Lung (tissue), 12 donors: Measurements from ENCODE around the gene HCST. TPM values are rescaled to one million over a fixed set of nuclear protein-coding genes. Genes with fewer than 3 reads are reported as not detected.
"Not testable (repeated sequence)": the region's sequence is repeated elsewhere in the genome, so short reads cannot be mapped to it uniquely, and the experiment has no call there.

Experiments used
- ATAC-seq: fragments of 200-7000 bp; cut with Tn5 transposase; one replicate; pipeline ENCODE4 v1.9.1; 2020; ENCODE audit warnings: moderate number of reproducible peaks; ENCODE audit not compliant: insufficient read depth, low FRiP score
- DNase-seq, 3 donors: peaks; one replicate each; pipeline ENCODE4 v3.0.0-alpha.2; 2013 to 2017
- H3K27ac ChIP-seq, 2 donors: one replicate each; pipeline ENCODE4 v1.5.1; 2013; ENCODE audit warnings: mild to moderate bottlenecking in 2 of 2, moderate library complexity in 2 of 2, control low read depth in 1 of 2, inconsistent platforms in 1 of 2, low read depth in 1 of 2, low read length in 1 of 2
- H3K27me3 ChIP-seq, 3 donors: one replicate each; pipeline ENCODE4 v1.5.1; 2013; ENCODE audit warnings: low read length in 2 of 3; ENCODE audit not compliant: control insufficient read depth in 3 of 3, insufficient read depth in 3 of 3
- H3K36me3 ChIP-seq, 4 donors: one replicate each; pipeline ENCODE4 v1.5.1; 2013; ENCODE audit warnings: low read length in 4 of 4, mild to moderate bottlenecking in 1 of 4, moderate library complexity in 1 of 4; ENCODE audit not compliant: control insufficient read depth in 4 of 4, insufficient read depth in 4 of 4
- H3K4me1 ChIP-seq, 5 donors: one replicate each; pipeline ENCODE4 v1.5.1; 2013; ENCODE audit warnings: low read length in 5 of 5, mild to moderate bottlenecking in 2 of 5, moderate library complexity in 1 of 5; ENCODE audit not compliant: control insufficient read depth in 5 of 5, insufficient read depth in 5 of 5
- H3K4me3 ChIP-seq: one replicate; pipeline ENCODE4 v1.5.1; 2013; ENCODE audit warnings: mild to moderate bottlenecking, control low read depth, moderate library complexity
- H3K9ac ChIP-seq, 2 donors: one replicate each; pipeline ENCODE4 v1.5.1; 2013; ENCODE audit warnings: low read length in 2 of 2, control low read depth in 1 of 2; ENCODE audit not compliant: insufficient read depth in 1 of 2
- H3K9me3 ChIP-seq, 4 donors: one replicate each; pipeline ENCODE4 v1.5.1; 2013; ENCODE audit warnings: low read length in 3 of 4, mild to moderate bottlenecking in 1 of 4, moderate library complexity in 1 of 4; ENCODE audit not compliant: control insufficient read depth in 4 of 4, insufficient read depth in 3 of 4
- CTCF ChIP-seq: IDR thresholded peaks from 2 replicates; pipeline ENCODE4 v1.5.1; 2012; ENCODE audit warnings: mild to moderate bottlenecking; ENCODE audit errors: control extremely low read depth, extremely low read depth
- WGBS, 2 donors: extraction: QIAGEN DNeasy Blood & Tissue Kit; methylation state at CpG; one replicate each; pipeline ENCODE4 v1.1.7; 2013; 5-methylcytosine and 5-hydroxymethylcytosine counted together
- polyA plus RNA-seq, 2 donors: library from polyadenylated mRNA; stranded (reverse); fragments of 200-250 nt; gene quantifications; one replicate each; pipeline ENCODE4 v1.2.1, GENCODE V29; 2013
- total RNA-seq, 2 donors: library from RNA; depleted of rRNA in 1 of 2; stranded (reverse); fragments of >200 nt in 1 of 2; gene quantifications; one replicate each; pipeline ENCODE4 v1.2.1, GENCODE V29; 2014 to 2021
- donor health status: control.
- donor health status: control.
- donor health status: Bipolar disorder and iron deficiency.
- donor health status: healthy.
- donor health status: DM: yes; HTN: yes; CAD: no.

The HCST gene
- total and polyA plus RNA-seq, 4 donors: 5.4 to 118 (median 61.2) TPM

GRCh38 chr19:35889370-35890112 is 12.8 kb upstream of the HCST start:
- Histone ChIP-seq H3K36me3 (peaks cover 0 to 35% (median 8%) of the 10 kb centered on the region in 4 donors), H3K27ac (no peak overlapping the region), H3K4me3 (no peak overlapping the region), H3K9ac (no peak overlapping the region), H3K4me1 (no peaks in the 10 kb centered on the region), H3K27me3 (no peaks in the 10 kb centered on the region), H3K9me3 (no peaks in the 10 kb centered on the region)
- WGBS, 2 donors: 95 to 96% methylated on average over 18 of the region's 18 CpGs
- DNase-seq: no peak
- no peak for ATAC-seq
- no peak for TF ChIP-seq CTCF

GRCh38 chr19:35890113-35890650 is 12.1 kb upstream of the HCST start:
- no peak for TF ChIP-seq CTCF
- WGBS, 2 donors: 96% methylated on average over 13 of the region's 13 CpGs
- H3K36me3 ChIP-seq: peaks cover 0 to 36% (median 9%) of the 10 kb centered on the region in 4 donors
- H3K27ac ChIP-seq: no peak overlapping the region
- H3K4me3 ChIP-seq: no peak overlapping the region
- no peak overlapping the region for H3K9ac ChIP-seq
- no peak for DNase-seq
- no peaks in the 10 kb centered on the region for H3K9me3 ChIP-seq
- H3K4me1 ChIP-seq: no peaks in the 10 kb centered on the region
- H3K27me3 ChIP-seq: no peaks in the 10 kb centered on the region
- no peak for ATAC-seq

GRCh38 chr19:35891819-35892218 is 10.5 kb upstream of the HCST start:
- not testable (repeated sequence) for H3K4me1 ChIP-seq, H3K9ac ChIP-seq, H3K9me3 ChIP-seq, H3K4me3 ChIP-seq, ATAC-seq, DNase-seq, H3K27me3 ChIP-seq, H3K27ac ChIP-seq
- H3K36me3 ChIP-seq: peaks cover 0 to 43% (median 10%) of the 10 kb centered on the region in 4 donors
- WGBS, 2 donors: 95 to 96% methylated on average over 3 of the region's 3 CpGs

- no peak for DNase-seq
- no peak for TF ChIP-seq CTCF
- Histone ChIP-seq H3K9ac (no peak overlapping the region), H3K4me1 (peaks cover 0 to 9% (median 0%) of the 10 kb centered on the region in 5 donors), H3K9me3 (no peaks in the 10 kb centered on the region), H3K27me3 (no peaks in the 10 kb centered on the region), H3K36me3 (peaks cover 0 to 34% (median 7%) of the 10 kb centered on the region in 4 donors), H3K27ac (no peak overlapping the region), H3K4me3 (no peak overlapping the region)
- ATAC-seq: no peak
- WGBS, 2 donors: 98 to 100% methylated on average over 2 of the region's 2 CpGs
Observed at GRCh38 chr19:35894342-35894741, 8.0 kb upstream of the HCST start.
